Fibroblast of lung (primary cell): ENCODE data around the gene ANO4. TPM values are rescaled to one million over a fixed set of nuclear protein-coding genes. Genes with fewer than 3 reads are reported as not detected.

Source experiments
- DNase-seq, 2 donors: peaks; one replicate each; pipeline versions ENCODE4 v3.0.0 to v3.0.0-alpha.2; 2010; ENCODE audit warnings: low read depth in 2 of 2
- H2AFZ ChIP-seq: 2 replicates; pipeline ENCODE4 v1.5.1; 2012; ENCODE audit warnings: low read length, control low read depth, inconsistent platforms
- H3K27ac ChIP-seq: 2 replicates; pipeline ENCODE4 v1.5.1; 2011; ENCODE audit warnings: low read length, control low read depth; ENCODE audit not compliant: insufficient read depth
- H3K27me3 ChIP-seq: 2 replicates; pipeline ENCODE4 v1.5.1; 2011; ENCODE audit warnings: mild to moderate bottlenecking, low read length; ENCODE audit not compliant: control insufficient read depth, insufficient read depth
- H3K36me3 ChIP-seq: 2 replicates; pipeline ENCODE4 v1.5.1; 2011; ENCODE audit warnings: low read length; ENCODE audit not compliant: control insufficient read depth, insufficient read depth
- H3K4me1 ChIP-seq: 2 replicates; pipeline ENCODE4 v1.5.1; 2011; ENCODE audit warnings: low read length; ENCODE audit not compliant: control insufficient read depth, insufficient read depth; ENCODE audit errors: extremely low read depth
- H3K4me2 ChIP-seq: 2 replicates; pipeline ENCODE4 v1.5.1; 2011; ENCODE audit warnings: low read length, control low read depth; ENCODE audit not compliant: insufficient read depth; ENCODE audit errors: extremely low read depth
- H3K4me3 ChIP-seq, 4 experiments: fragments of 200-600 bp in 1 of 4; sonication (generic) in 1 of 4; replicated peaks in 1 of 4; 2 replicates each; pipeline ENCODE4 v1.5.1; 2011 to 2016; ENCODE audit warnings: low read length in 4 of 4, low read depth in 3 of 4, mild to moderate bottlenecking in 3 of 4, control low read depth in 2 of 4, inconsistent platforms in 1 of 4, mixed read lengths in 1 of 4; ENCODE audit not compliant: insufficient read depth in 1 of 4; ENCODE audit errors: control extremely low read depth in 1 of 4
- H3K79me2 ChIP-seq: 2 replicates; pipeline ENCODE4 v1.5.1; 2012; ENCODE audit warnings: mild to moderate bottlenecking, low read length, inconsistent platforms; ENCODE audit not compliant: control insufficient read depth, insufficient read depth
- H3K9ac ChIP-seq: 2 replicates; pipeline ENCODE4 v1.5.1; 2011; ENCODE audit warnings: mild to moderate bottlenecking, low read length, control low read depth; ENCODE audit not compliant: insufficient read depth
- H3K9me3 ChIP-seq: 2 replicates; pipeline ENCODE4 v1.5.1; 2012; ENCODE audit warnings: low read depth, low read length; ENCODE audit not compliant: control insufficient read depth, insufficient read depth
- H4K20me1 ChIP-seq: 2 replicates; pipeline ENCODE4 v1.5.1; 2011; ENCODE audit warnings: low read length; ENCODE audit not compliant: control insufficient read depth, insufficient read depth; ENCODE audit errors: extremely low read depth
- CTCF ChIP-seq, 2 donors: IDR thresholded peaks in 1 of 2; conservative IDR thresholded peaks in 1 of 2; 1 replicate in 1 of 2; 2 replicates in 1 of 2; pipeline ENCODE4 v1.5.1; 2011 to 2012; ENCODE audit warnings: low read length in 2 of 2, control low read depth in 1 of 2, inconsistent platforms in 1 of 2, low read depth in 1 of 2, mild to moderate bottlenecking in 1 of 2
- EZH2 ChIP-seq: IDR thresholded peaks from 2 replicates; pipeline ENCODE4 v1.5.1; 2012; ENCODE audit warnings: low read length, control low read depth, mild to moderate bottlenecking; ENCODE audit errors: missing control alignments
- polyA plus RNA-seq, 2 donors: library from polyadenylated mRNA; depleted of rRNA in 1 of 2; stranded (reverse) in 1 of 2; unstranded in 1 of 2; fragments of >200 nt; gene quantifications; 2 replicates each; pipeline ENCODE4 v1.2.1, GENCODE V29; 2011 to 2012; ENCODE audit warnings: missing spikeins in 1 of 2
- total RNA-seq: library from RNA; depleted of rRNA; stranded (reverse); fragments of >200 nt; gene quantifications from 2 replicates; pipeline ENCODE4 v1.2.1, GENCODE V29; 2014

Gene ANO4
- total and polyA plus RNA-seq, 2 donors (not counting 1 experiment from before 2014, with no cell fraction given): 11.7 to 42.3 TPM

- Histone ChIP-seq H2AFZ (no peak overlapping the region), H3K4me3 (no peak overlapping the region), H3K4me1 (no peaks in the 10 kb centered on the region), H3K27ac (no peak overlapping the region), H3K79me2 (no peaks in the 10 kb centered on the region), H3K4me2 (no peak overlapping the region), H3K9ac (no peak overlapping the region), H4K20me1 (no peaks in the 10 kb centered on the region), H3K36me3 (no peaks in the 10 kb centered on the region), H3K27me3 (no peaks in the 10 kb centered on the region), H3K9me3 (no peaks in the 10 kb centered on the region)
- DNase-seq: no peak
- TF ChIP-seq EZH2: no peak
- TF ChIP-seq CTCF (conservative IDR thresholded peaks at IDR 0.05 in 1 of 2, IDR thresholded peaks at IDR 0.05 in 1 of 2; ENCODE audit: low read depth in 1 of 2, low read length in 2 of 2): no peak
These were observed 316.3 kb downstream of the ANO4 start for GRCh38 chr12:101110866-101111265.

- Histone ChIP-seq H3K9ac (no peak overlapping the region), H3K4me3 (no peak overlapping the region), H3K4me2 (no peak overlapping the region), H3K9me3 (no peaks in the 10 kb centered on the region), H2AFZ (no peak overlapping the region), H3K79me2 (no peaks in the 10 kb centered on the region), H3K4me1 (no peaks in the 10 kb centered on the region), H4K20me1 (no peaks in the 10 kb centered on the region), H3K36me3 (no peaks in the 10 kb centered on the region), H3K27me3 (no peaks in the 10 kb centered on the region), H3K27ac (no peak overlapping the region)
- peak in 1 of 2 donors; percentile 40 for DNase-seq
- no peak for TF ChIP-seq CTCF (conservative IDR thresholded peaks at IDR 0.05 in 1 of 2, IDR thresholded peaks at IDR 0.05 in 1 of 2; ENCODE audit: low read depth in 1 of 2, low read length in 2 of 2)
These were observed 316.9 kb downstream of the ANO4 start for GRCh38 chr12:101111441-101111840.

GRCh38 chr12:101115326-101115725 is 320.8 kb downstream of the ANO4 start:
- TF ChIP-seq EZH2 (no peak), CTCF (conservative IDR thresholded peaks at IDR 0.05 in 1 of 2, IDR thresholded peaks at IDR 0.05 in 1 of 2; ENCODE audit: low read depth in 1 of 2, low read length in 2 of 2) (no peak)
- no peaks in the 10 kb centered on the region for H3K27me3 ChIP-seq
- no peak for DNase-seq

More at GRCh38 chr12:101115326-101115725, 320.8 kb downstream of the ANO4 start:
- Histone ChIP-seq H4K20me1 (no peaks in the 10 kb centered on the region), H3K4me3 (no peak overlapping the region), H2AFZ (no peak overlapping the region), H3K9ac (no peak overlapping the region), H3K36me3 (no peaks in the 10 kb centered on the region), H3K4me2 (no peak overlapping the region), H3K27ac (no peak overlapping the region), H3K79me2 (no peaks in the 10 kb centered on the region), H3K9me3 (no peaks in the 10 kb centered on the region), H3K4me1 (no peaks in the 10 kb centered on the region)
